ENCODE measurements around the gene TXNL4A.

DNA sequence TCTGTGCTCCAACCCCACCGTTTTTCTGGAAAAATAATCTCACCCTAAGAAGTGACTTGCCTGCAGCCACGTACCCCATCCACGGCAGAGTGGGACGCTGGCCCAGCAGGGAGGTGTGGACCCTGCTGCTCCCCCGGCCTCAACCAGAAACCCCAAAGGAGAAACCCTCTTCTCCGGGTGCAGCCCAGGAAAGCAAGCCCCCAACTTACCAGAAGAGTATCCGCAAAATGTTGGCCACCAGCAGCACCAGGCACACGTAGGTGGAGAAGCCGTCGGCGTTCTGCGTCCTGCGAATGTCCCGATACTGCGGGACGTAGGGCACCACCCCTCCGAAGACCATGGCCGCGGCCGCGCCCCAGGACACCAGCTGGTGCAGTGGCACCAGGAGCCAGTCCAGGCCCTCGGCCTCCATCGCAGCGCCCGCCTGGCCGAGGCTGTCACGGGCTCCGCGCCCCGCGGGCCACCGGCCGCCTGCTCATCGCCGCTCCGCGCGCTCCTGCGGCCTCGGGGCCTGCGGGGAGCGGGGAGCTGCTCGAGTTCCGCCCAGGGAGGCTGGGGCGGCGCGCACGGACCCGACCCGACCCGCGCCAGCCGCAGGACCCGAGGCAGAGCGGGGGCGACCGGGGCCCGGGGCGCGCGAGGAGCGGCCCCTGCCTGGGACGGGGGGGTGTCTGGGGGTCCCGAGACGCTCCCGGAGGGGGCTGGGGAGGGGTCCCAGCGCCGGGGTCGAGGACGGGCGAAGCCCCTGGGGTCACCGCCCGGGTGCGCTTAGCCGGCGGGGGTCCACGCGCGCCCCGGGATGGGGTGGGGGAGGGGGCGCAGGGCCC is 37.6 kb downstream of the TXNL4A start:
- TF ChIP-seq, protein P1, sequence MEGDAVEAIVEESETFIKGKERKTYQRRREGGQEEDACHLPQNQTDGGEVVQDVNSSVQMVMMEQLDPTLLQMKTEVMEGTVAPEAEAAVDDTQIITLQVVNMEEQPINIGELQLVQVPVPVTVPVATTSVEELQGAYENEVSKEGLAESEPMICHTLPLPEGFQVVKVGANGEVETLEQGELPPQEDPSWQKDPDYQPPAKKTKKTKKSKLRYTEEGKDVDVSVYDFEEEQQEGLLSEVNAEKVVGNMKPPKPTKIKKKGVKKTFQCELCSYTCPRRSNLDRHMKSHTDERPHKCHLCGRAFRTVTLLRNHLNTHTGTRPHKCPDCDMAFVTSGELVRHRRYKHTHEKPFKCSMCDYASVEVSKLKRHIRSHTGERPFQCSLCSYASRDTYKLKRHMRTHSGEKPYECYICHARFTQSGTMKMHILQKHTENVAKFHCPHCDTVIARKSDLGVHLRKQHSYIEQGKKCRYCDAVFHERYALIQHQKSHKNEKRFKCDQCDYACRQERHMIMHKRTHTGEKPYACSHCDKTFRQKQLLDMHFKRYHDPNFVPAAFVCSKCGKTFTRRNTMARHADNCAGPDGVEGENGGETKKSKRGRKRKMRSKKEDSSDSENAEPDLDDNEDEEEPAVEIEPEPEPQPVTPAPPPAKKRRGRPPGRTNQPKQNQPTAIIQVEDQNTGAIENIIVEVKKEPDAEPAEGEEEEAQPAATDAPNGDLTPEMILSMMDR (conservative IDR thresholded peaks at IDR 0.05 in 1 of 2, IDR thresholded peaks at IDR 0.05 in 1 of 2; ENCODE audit: low read depth in 1 of 2, low read length in 2 of 2), result no peak
- TF ChIP-seq EZH2 (IDR thresholded peaks at IDR 0.05; ENCODE audit: low read length, missing control alignments), result no peak

Measured in fibroblast of lung (primary cell).